ENCODE data around the gene DNAJB4.

- TF ChIP-seq CTCF (conservative IDR thresholded peaks at IDR 0.05 in 1 of 2, IDR thresholded peaks at IDR 0.05 in 1 of 2; ENCODE audit: extremely low read depth in 1 of 2, insufficient read depth in 1 of 2, low read depth in 1 of 2, low read length in 2 of 2): no peak
- TF ChIP-seq EZH2 (IDR thresholded peaks at IDR 0.05; ENCODE audit: borderline replicate concordance, low read length): no peak
These were observed 13.1 kb upstream of the DNAJB4 start for GRCh38 chr1:77991638-77992037.
